HG03460 (cell line): ENCODE results near the gene NBEA.

Experiments used
- ATAC-seq: cut with Tn5 transposase; IDR thresholded peaks from one replicate; pipeline ENCODE4 v1.9.1; 2021; ENCODE audit not compliant: unreplicated experiment

Gene NBEA

DNA sequence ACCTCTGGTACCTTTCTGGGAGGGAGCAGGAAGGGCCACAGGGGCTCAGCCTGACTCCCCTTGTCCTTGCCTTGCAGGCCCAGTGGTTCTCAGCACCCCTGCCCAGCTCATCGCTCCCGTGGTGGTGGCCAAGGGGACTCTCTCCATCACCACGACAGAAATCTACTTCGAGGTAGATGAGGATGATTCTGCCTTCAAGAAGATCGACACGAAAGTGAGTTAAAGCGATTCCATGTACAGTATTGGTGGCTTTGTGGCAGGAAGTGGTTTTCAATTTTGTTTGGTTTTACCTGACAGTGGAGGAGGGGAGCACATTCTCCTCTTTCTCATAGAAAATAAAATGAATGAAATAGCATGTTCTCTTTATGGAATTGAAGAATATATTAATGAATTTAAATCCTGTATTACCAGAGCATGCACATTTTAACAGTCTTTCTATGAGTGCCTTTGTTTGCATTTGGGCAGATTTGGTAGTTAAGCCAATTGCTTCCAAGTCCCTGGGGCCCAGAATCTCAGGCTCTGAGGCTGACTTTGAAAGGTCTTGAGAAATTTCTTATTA lies 530.3 kb downstream of the NBEA start:
- ATAC-seq = no peak

DNA sequence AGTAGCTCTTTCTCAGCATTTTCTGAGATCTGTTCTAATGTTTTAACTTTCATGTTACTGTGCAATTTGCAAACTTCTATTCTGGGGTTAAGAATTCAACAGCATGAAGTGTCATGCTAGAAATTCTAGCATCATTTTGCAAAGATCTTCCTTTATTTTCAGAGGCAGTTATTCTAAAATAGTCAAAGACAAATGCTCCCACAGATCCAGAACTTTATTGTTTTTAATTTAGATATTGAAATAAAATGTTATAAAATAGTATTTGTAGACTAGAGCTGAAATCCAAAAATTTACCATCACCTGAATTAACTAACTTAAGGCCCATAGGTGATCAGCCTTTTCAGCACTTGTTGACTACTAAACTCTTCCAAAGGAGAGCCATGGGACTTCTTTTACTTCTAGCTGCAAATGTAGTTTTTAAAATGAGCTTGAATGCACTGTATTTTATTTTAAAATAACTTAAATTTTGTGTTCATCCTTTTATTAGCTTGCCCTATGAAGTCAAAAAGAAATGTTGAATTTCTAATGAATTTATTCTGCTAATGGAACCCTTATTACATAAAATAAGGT lies 531.2 kb downstream of the NBEA start:
- ATAC-seq = no peak

DNA sequence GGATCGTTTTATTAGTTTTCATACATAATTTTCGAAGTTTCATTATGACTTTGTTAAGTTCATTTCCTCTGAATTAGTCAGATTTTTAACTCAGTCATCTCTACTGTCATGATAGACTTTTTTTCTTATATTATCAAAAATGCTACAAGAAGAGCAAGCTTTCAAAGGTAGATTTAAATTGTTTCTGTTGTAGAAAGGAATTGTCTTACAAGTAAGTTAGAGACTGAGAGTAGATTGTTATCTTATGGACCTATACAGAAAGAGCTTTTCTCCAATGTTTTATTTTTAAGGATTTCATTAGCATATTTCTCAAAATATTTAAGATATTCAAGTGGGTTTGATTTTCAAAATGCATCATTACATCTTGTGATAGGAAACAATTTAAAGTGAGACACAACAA lies 531.7 kb downstream of the NBEA start:
- ATAC-seq = no peak

DNA sequence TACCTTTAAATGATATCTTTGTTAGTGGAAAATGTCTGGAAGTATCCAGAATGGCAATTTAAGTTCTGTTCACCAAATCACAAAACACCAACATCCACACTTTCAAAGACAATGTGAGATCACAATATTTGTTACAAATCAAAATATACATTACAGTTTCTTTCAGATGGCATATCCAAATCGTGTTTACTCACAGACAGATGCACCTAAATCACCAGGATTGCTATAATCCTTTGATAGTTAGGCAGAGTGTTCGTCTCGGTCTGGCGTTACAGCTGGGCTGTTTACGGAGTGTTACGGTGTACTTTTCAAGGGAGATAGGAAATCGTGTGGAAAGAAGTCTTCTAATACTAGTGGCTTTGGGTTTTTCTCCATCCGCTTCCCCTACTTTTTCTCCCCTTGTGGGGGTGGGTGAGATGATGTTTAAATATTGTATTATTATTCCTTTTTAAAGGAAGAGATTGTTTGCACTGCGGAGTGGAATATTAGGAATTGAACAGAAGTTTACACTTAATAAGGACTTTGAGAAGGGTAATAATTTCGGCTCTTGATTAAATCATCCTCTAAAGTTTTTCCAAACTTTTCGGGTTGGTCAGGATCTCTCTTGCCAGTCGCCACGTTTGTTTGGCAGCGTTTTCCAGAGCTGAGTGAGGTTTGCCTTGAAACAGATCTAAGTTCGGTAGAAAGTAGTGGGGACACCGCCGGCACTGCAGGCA lies 532.6 kb downstream of the NBEA start:
- no peak for ATAC-seq

DNA sequence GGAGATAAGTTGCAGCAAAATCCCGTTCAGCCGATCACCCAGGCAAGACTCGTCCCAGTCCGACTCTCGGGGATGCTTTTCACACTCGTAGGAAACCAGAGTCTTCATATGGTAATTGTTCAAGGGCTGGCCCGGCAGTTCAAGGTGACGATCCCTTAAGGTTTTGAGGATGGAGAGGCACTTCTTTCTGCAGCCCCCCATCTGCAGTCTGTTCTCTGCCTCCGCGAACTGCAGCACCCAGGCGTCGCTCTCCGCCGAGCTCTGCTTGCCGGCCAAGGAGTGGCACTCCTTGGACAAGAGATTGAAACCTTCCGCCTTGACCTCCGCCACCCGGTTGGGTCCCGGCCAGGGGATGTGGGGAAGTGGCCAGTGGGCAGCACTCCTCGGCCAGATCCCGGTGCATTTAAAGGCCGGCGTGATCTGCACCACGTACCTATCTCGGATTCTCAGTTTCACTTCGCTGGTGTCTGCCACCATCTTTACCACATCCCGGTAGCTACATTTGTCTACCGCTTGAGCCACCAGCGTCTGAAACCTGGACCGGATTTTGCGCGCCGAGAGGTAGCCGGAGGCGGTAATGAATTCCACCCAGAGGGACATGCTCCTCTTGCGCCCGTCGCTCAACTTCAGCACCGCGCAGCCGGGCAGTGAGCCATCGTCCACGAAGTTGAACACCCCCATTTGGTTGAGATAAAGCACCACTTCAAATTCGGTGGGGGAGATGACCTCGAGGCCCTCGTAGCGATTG lies 533.3 kb downstream of the NBEA start:
- no peak for ATAC-seq

DNA sequence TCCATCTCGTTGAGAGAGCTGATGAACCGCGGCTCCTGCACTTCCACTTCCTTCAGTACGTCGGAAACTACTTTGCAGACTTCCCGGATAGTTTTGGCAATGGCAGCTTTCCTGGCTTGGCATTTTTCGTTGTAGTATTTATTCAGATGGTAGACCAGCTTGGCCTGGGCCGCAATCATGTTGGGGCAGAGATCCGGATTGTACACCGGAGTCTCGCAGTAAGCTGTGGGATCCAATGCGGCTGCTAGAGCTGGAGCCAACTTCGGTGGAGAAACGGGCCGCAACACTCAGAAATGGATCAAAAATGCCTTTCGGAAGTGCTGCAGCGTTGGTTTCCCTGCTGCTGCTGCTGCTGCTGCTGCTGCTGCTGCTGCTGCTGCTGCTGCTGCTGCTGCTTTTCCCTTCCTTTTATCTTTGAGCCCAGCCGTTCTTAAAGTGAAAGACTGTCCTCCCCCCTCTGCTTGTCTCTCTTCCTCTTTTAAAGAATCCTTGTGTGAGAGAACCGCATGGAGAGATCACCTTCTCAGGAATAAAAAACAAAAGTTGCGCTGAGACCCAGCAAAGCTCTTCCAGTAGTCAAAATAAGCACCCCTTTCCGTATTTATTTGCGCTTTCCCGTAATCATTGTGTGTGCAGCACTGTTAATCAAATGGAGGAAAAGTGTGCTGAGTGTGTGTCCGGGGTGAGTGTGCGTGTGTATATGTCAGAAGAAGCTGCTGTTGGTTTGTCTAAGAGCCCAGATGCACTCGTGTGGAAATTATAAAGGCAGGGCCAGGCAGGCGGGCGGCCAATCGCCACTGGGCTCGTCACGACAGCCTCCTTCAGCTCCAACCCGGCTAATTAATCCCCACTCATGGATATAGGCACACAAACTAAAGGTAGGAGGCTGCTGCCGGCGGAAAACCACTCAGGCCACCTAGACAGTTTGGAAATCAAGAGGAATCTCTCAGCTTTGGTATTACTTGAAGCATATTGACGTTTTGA lies 534.2 kb downstream of the NBEA start, which contains the start of gene MAB21L1:
TSS of gene MAB21L1 (minus strand) at position 730 of the 984 bp plus-strand sequence. CDS start at position 179, 551 bp downstream.
- no peak for ATAC-seq

DNA sequence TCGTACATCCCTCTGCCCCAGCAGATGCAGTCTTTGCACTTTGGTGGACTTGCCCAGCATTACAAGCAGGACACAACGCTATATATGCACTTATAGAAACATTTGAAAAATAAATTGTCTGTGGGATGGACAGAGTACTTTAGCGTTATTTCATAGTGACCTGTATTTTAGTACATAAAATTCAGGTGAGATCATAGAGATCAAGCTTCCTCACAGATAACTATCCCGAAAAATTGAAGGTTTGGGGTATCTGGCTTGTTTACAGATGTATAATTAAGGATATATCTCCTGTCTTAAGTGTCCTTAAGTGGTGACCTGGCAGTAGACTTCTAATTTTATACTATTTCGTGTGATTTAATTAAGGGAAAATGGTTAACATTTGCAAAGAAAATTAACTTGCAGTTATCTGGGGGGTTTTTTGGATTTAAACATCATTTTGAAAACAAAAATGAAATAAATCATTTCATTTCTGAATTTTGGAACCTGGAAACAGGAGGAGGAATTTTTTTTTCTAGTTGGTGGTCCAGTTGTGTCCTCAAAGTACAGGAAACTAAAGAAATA lies 535.4 kb downstream of the NBEA start:
- no peak for ATAC-seq

DNA sequence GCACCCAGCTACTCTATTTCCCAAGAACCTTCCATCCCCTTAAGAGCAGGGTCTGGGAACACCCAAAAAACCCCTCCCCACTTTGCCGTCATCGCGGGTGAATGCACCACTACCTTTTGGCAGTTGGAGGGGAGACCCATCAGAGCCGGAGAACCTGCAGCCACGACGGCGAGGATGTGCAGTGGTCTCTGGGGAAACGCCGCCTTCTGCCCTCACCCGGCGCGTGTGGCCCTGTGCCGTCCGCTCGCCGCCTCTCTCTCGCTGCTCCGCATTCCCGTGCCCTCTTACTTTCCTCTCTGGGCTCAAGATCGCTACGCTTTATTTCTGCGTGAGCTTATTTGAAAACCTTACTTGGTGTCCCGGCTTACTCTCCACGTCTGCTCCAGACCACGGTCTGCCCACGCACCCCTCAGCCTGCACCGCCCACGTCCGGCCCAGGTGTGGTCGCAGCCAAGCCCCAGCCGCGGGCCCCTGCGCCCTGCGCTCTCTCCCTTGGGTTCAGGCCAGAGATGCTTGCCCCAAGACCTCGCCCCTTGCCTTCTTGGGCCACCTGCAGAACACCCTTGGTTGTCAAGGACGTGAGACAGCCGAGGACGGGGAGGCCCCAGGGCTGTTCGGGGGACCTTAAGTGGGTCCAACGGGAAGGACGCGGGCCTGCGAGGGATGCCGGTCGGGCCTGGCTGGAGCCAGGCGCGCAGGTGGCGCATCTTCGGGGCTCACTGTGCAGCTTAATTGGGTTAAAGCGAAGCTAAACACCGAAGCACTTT lies 536.4 kb downstream of the NBEA start:
- no peak for ATAC-seq

DNA sequence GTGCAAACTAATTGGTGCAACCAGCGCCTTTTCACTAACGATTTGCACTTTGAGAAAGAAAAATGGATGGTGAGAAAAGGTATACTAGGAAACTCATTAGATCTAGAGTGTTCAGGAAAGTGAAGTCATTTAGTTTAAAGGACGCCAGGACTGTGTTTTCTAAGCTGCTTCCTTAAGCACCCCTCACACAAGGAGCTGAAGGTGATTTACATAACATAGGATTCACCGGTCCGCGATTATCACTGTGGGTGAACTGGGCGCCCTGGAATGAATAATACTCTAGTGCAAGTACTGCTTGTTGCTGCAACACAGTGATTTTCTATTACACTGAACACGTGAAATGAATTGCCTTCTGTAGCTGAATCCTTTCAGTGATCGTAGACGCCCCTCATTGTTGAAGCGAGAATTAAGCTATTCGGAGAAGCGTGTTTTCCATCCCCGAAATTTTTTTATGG lies 537.0 kb downstream of the NBEA start:
- ATAC-seq = no peak

DNA sequence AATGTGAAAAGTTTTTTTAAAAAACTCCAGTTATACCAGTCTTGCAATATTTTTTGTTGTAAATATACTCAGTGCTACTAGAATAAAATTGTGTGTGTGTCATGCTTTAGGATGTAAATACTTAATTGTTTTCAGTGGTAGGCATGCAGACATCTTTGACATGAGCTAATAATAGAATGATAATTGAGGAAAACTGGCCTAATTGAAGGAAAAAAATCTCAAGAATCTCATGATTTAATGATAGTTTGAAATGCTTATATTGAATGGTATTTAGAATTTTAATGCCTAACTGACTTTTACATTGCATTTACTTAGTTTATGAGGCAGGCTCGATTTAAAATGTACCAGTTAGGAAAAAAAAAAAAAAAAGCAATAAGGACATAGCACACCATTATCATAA lies 537.6 kb downstream of the NBEA start:
- ATAC-seq = no peak

DNA sequence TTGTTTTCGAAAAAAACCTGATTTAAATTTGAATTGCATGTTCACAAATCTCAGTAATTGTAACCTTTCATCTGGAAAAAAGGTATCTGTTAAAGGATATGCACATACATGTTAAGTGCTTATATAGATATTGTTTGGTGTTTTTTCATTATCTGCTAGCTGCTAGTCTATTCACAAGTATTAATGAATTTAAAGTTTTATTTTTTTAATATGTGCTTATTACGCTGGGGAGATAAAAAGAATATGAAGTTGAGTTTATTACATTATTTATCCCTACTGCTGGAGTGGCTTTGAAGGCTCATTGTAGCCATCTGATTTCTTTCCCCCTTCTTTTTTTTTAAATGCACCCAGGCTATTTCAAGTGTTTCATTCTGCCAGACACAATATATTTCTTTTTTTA lies 538.3 kb downstream of the NBEA start:
- no peak for ATAC-seq

DNA sequence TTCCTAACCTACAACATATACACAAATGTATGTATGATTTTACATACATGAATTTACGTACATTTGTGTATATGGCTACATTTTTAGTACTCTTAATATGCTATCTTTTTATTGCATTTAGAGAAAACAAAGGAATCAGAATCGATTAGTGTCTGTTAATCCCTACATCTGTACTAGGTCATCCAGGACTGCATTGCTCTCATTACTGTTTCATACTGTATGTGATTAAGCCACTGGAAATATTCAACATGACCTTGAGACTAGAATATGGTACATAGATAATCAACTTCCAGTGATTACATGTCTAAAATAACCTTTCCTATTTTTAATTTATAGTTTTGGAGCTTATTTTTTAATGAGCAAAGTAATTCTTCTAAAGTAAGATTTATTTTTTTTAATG lies 539.7 kb downstream of the NBEA start:
- ATAC-seq = no peak

DNA sequence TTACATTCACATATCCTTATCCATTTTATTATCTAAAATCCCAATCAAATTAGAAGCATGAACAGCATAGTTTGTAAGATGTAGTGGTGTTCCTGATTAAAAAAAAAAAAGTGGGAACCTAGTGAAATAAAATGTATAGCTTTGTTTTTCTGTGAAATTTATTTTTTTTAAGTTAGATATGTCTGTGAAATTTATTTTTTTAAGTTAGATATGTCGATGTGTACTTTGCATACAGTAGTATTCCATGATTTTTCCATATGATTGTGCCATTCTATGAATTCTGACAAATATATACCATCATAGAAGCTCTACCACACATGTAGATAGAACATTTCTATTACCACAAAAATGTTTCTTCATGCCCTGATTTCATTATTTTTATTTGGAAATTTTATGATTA lies 540.5 kb downstream of the NBEA start:
- no peak for ATAC-seq

DNA sequence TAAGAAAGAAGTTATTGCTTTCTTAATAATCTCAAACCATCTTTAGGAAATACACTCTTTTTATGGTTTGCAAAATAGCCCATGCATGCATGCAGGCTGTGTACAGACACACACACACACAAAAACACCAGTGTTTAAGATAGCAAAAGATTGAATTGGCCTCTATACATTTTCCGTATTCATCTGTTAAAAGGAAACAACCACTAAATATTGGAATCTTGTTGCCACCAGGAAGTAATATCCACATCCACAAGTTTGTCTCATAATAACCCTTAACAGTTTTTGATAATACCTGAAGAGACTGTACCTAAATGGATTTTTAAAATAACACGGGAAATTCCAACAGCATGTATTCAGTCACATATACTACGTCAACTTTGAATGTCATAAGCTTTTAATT lies 541.7 kb downstream of the NBEA start:
- ATAC-seq = no peak

DNA sequence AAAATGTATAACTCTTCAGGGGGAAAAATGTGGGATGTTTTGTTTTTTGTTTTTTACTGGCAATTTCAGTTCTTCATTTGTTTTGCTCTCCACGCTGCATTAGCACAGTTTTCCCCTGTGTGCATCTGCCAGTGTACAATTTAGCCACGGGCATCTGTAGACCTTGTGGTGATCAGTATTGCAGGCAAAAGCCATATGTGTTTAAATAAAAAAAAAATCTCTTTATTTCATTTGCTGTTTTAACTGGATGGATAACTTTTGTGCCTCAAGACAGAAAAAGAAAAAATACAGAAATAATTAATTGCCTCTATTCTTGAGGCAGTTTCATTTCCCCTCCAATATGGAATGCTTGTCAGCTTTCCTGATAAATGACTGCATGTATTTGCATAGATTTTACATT lies 542.3 kb downstream of the NBEA start:
- ATAC-seq = no peak

DNA sequence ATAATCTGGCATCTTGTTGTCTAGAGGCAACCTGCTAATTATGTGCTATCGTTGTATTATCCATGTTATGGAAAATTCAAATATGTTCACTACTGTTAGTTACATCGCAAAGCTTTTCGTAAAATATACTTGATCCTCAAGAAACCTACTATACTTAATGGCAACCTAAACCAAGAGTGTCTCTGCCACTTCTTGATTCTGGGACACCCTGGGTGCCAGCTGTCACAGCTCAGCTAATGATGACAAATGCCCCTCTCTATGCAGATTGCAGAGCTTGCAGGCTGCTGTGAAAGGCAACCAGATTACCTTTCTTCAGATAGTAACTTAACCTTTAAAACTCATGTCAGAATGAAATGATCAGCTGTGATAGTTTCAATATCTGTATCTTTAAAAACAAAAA lies 543.4 kb downstream of the NBEA start:
- ATAC-seq = no peak

DNA sequence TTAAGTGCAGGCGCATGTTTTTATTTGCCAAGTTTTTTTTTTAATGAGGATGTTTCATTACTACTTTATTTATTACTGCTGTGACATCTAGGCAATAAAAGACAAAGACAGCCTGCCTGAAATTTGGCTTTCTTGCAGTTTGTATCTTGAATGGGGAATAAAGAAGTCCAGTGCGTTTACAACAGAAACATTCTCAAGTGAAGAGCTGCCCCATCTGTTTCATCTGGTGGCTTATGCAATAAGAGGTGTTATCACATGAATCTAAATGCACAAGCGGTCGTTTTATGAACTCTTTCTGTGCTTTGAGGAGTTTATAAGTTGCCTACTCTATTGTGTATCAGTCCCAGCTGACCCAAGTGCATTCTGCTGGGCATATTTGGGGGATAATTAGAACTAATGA lies 547.0 kb downstream of the NBEA start:
- no peak for ATAC-seq

DNA sequence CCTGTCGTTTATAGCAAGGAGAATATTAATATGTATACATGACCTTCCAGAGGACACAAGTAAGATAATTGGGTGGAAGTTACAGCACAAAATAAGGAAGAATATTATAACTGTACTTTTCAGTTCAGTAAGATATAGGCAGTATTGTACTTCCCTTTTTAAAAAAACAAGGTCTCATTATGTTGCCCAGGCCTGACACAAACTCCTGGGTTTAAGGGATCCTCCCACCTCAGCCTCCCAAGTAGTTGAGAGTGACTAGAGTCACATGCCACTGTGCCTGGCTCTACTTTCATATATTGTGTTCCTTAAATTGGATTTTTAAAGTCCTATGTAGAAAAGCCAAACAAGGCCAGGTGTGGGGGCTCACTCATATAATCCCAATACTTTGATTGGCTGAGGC lies 553.9 kb downstream of the NBEA start:
- no peak for ATAC-seq

DNA sequence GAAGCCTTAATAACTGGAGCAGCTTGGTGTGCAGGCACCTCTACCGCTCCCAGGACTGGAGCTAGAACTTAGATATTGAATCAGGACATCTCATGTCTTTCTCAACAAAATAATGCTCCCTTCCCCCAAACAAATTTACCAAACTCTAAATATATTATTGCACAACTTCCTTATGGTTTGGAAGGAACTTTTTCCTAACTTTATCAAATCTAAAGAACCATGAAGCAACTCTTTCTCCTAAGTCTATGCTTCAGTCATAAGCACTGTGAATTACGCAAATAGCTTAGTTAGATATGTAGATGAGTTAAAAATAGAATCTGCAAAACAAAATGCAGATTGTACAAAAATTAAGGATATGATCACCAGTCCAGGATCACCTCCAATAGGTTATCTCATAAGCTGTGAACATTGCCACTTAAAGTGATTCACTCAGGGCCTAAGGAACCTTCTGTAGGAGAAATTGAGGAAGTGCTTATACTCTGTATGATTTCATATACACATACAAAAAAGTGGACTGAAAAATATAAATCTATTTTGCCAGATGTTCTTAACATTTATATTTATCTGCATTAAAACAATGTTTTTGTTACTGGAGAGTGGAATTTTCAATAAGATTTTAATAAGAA lies 554.8 kb downstream of the NBEA start:
- ATAC-seq = no peak
